Measurements from ENCODE around the gene TRIM9. TPM values are rescaled to one million over a fixed set of nuclear protein-coding genes. Genes with fewer than 3 reads are reported as not detected.

TRIM9 gene
- total RNA-seq, 1 experiment from 2014 or later, result 0.44 TPM

DNA sequence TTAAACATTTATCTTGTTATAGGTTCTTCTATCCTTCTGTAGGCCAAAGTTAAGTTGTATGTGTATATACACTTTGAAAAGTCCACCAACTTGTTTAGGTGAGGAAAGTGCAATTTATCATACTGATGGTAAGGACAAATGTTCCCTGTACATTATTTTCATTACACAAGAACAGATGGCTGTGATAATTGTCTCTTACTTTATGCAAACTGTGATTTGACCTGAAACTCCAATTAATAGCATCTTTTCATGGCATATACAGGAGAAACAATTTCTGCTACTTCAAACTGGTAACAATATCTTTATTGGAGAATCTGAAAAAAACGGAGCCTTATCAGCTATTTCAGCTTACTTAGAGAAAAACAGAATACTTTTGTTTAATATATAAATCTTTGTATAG, 5.6 kb downstream of the TRIM9 start:
- H3K36me3 ChIP-seq (ENCODE audit: control insufficient read depth, insufficient read depth, low read length), result no peaks in the 10 kb centered on the region
- CTCF ChIA-PET, result no interaction called here

DNA sequence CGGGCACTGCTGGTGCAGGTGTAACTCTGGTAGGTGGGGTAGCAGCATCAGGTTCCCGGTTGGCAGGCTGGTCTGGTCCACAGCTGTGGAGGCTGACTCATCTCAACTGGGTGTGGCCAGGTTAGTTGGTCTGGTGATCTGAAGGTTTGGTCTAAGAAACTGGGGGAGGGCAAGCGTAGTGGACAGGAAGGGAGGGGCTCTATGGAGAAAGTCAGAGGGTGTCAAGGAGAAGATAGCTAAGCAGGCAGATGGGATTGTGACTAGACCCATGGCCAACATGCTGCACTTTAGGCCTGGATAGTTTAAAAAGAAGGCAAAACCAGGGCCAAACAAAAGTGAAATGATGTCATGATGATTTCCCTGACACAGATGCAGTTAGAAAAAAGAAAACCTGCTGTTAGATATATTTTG, 7.9 kb downstream of the TRIM9 start:
- DNase-seq (ENCODE audit: low read depth, low spot score), result no peak
- ChIA-PET POLR2A (no interaction called here), CTCF (no interaction called here)
- intact Hi-C loops (cut with micrococcal nuclease; ENCODE audit: unreplicated experiment), result no loop called here
- Histone ChIP-seq H3K9me3 (ENCODE audit: control insufficient read depth, insufficient read depth, low read depth, low read length) (no peaks in the 10 kb centered on the region), H3K4me3 (ENCODE audit: low read depth in 2 of 2, low read length in 2 of 2) (no peak overlapping the region), H3K27me3 (ENCODE audit: control insufficient read depth, insufficient read depth, low read length) (no peaks in the 10 kb centered on the region), H3K4me1 (ENCODE audit: control insufficient read depth, insufficient read depth, low read length) (no peaks in the 10 kb centered on the region), H3K36me3 (ENCODE audit: control insufficient read depth, insufficient read depth, low read length) (no peaks in the 10 kb centered on the region), H3K27ac (ENCODE audit: low read length) (no peak overlapping the region)
- TF ChIP-seq POLR2AphosphoS5 (IDR thresholded peaks at IDR 0.05; ENCODE audit: low read depth, low read length), result no peak
- TF ChIP-seq, protein P1, sequence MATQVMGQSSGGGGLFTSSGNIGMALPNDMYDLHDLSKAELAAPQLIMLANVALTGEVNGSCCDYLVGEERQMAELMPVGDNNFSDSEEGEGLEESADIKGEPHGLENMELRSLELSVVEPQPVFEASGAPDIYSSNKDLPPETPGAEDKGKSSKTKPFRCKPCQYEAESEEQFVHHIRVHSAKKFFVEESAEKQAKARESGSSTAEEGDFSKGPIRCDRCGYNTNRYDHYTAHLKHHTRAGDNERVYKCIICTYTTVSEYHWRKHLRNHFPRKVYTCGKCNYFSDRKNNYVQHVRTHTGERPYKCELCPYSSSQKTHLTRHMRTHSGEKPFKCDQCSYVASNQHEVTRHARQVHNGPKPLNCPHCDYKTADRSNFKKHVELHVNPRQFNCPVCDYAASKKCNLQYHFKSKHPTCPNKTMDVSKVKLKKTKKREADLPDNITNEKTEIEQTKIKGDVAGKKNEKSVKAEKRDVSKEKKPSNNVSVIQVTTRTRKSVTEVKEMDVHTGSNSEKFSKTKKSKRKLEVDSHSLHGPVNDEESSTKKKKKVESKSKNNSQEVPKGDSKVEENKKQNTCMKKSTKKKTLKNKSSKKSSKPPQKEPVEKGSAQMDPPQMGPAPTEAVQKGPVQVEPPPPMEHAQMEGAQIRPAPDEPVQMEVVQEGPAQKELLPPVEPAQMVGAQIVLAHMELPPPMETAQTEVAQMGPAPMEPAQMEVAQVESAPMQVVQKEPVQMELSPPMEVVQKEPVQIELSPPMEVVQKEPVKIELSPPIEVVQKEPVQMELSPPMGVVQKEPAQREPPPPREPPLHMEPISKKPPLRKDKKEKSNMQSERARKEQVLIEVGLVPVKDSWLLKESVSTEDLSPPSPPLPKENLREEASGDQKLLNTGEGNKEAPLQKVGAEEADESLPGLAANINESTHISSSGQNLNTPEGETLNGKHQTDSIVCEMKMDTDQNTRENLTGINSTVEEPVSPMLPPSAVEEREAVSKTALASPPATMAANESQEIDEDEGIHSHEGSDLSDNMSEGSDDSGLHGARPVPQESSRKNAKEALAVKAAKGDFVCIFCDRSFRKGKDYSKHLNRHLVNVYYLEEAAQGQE (IDR thresholded peaks at IDR 0.05; ENCODE audit: insufficient read depth in 1 of 2, low read depth in 2 of 2, low read length in 1 of 2), result no peak
- no peak for TF ChIP-seq TCF7L2 (IDR thresholded peaks at IDR 0.05; ENCODE audit: low read depth, low read length)
- TF ChIP-seq, protein P2, sequence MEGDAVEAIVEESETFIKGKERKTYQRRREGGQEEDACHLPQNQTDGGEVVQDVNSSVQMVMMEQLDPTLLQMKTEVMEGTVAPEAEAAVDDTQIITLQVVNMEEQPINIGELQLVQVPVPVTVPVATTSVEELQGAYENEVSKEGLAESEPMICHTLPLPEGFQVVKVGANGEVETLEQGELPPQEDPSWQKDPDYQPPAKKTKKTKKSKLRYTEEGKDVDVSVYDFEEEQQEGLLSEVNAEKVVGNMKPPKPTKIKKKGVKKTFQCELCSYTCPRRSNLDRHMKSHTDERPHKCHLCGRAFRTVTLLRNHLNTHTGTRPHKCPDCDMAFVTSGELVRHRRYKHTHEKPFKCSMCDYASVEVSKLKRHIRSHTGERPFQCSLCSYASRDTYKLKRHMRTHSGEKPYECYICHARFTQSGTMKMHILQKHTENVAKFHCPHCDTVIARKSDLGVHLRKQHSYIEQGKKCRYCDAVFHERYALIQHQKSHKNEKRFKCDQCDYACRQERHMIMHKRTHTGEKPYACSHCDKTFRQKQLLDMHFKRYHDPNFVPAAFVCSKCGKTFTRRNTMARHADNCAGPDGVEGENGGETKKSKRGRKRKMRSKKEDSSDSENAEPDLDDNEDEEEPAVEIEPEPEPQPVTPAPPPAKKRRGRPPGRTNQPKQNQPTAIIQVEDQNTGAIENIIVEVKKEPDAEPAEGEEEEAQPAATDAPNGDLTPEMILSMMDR (IDR thresholded peaks at IDR 0.05), result no peak
- TF ChIP-seq SIN3A (IDR thresholded peaks at IDR 0.05; ENCODE audit: borderline replicate concordance, insufficient read depth, low read depth, low read length), result no peak
- ATAC-seq, result no peak
- in situ Hi-C loops (cut with HindIII; ENCODE audit: low pct_unique_long_range_greater_than_20kb, low sequenced_read_pairs), result no loop called here
- BruUV-seq (replicated peaks), result no TSS peak

More for the DNA sequence above, 5.6 kb downstream of the TRIM9 start:
- TF ChIP-seq SIN3A (IDR thresholded peaks at IDR 0.05; ENCODE audit: borderline replicate concordance, insufficient read depth, low read depth, low read length) (no peak), TCF7L2 (IDR thresholded peaks at IDR 0.05; ENCODE audit: low read depth, low read length) (no peak), POLR2AphosphoS5 (IDR thresholded peaks at IDR 0.05; ENCODE audit: low read depth, low read length) (no peak)
- TF ChIP-seq, protein P1 (IDR thresholded peaks at IDR 0.05; ENCODE audit: insufficient read depth in 1 of 2, low read depth in 2 of 2, low read length in 1 of 2), result no peak
- TF ChIP-seq, protein P2 (IDR thresholded peaks at IDR 0.05), result no peak
- Histone ChIP-seq H3K27me3 (ENCODE audit: control insufficient read depth, insufficient read depth, low read length) (no peaks in the 10 kb centered on the region), H3K9me3 (ENCODE audit: control insufficient read depth, insufficient read depth, low read depth, low read length) (no peaks in the 10 kb centered on the region), H3K4me3 (ENCODE audit: low read depth in 2 of 2, low read length in 2 of 2) (no peak overlapping the region), H3K27ac (ENCODE audit: low read length) (no peak overlapping the region), H3K4me1 (ENCODE audit: control insufficient read depth, insufficient read depth, low read length) (no peaks in the 10 kb centered on the region; the same call in 1 of the 2 replicates)
- no peak for DNase-seq (ENCODE audit: low read depth, low spot score)
- in situ Hi-C loops (cut with HindIII; ENCODE audit: low pct_unique_long_range_greater_than_20kb, low sequenced_read_pairs) (no loop called here), intact Hi-C loops (cut with micrococcal nuclease; ENCODE audit: unreplicated experiment) (no loop called here)
- no TSS peak for BruUV-seq (replicated peaks)
- ATAC-seq, result no peak
- POLR2A ChIA-PET, result no interaction called here

All from Panc1 (cell line).